SU-DHL-6 (cell line): ENCODE measurements around the gene RNF7.

Experiments
- H2AFZ ChIP-seq: fragments of 200-600 bp; sonication (generic); 2 replicates; pipeline ENCODE4 v1.6.1; 2014; ENCODE audit warnings: low read depth, mild to moderate bottlenecking, moderate library complexity, mixed read lengths, antibody characterized with exemption, low read length; ENCODE audit not compliant: severe bottlenecking
- H3F3A ChIP-seq: fragments of 200-600 bp; shearing (Covaris generic); 2 replicates; pipeline ENCODE4 v1.6.0; 2016; ENCODE audit warnings: antibody characterized with exemption, mild to moderate bottlenecking; ENCODE audit not compliant: insufficient read depth
- H3K27ac ChIP-seq: fragments of 200-600 bp; sonication (generic); 2 replicates; pipeline ENCODE4 v1.5.1; 2016; ENCODE audit warnings: low read depth, mild to moderate bottlenecking, low read length, moderate library complexity, mixed read lengths
- H3K27me3 ChIP-seq: fragments of 200-600 bp; sonication (generic), shearing (Covaris generic); 2 replicates; pipeline ENCODE4 v1.6.0; 2014; ENCODE audit warnings: mild to moderate bottlenecking, low read length
- H3K36me3 ChIP-seq: fragments of 200-600 bp; sonication (generic); 2 replicates; pipeline ENCODE4 v1.6.1; 2014; ENCODE audit warnings: mild to moderate bottlenecking, low read length, mixed read lengths
- H3K4me2 ChIP-seq: fragments of 300-600, 200-600 bp; shearing (Covaris generic), sonication (generic); 2 replicates; pipeline ENCODE4 v1.6.0; 2014; ENCODE audit warnings: low read length, low read depth, mild to moderate bottlenecking; ENCODE audit not compliant: poor library complexity, severe bottlenecking
- H3K4me3 ChIP-seq: fragments of 200-600 bp; sonication (generic); 2 replicates; pipeline ENCODE4 v1.5.1; 2014; ENCODE audit warnings: antibody characterized with exemption, low read length, mild to moderate bottlenecking, mixed read lengths; ENCODE audit not compliant: insufficient read depth, poor library complexity, severe bottlenecking
- H3K79me2 ChIP-seq: fragments of 200-600 bp; sonication (generic); 2 replicates; pipeline ENCODE4 v1.6.1; 2014; ENCODE audit warnings: mild to moderate bottlenecking, low read length, moderate library complexity; ENCODE audit not compliant: insufficient read depth
- H3K9ac ChIP-seq: fragments of 200-600 bp; sonication (generic); 2 replicates; pipeline ENCODE4 v1.7.0; 2014; ENCODE audit warnings: mild to moderate bottlenecking, low read length
- H3K9me2 ChIP-seq: fragments of 200-600 bp; sonication (generic); replicated peaks from 2 replicates; pipeline ENCODE4 v1.6.1; 2014; ENCODE audit warnings: low read length; ENCODE audit not compliant: insufficient read depth
- H3K9me3 ChIP-seq: fragments of 200-600 bp; sonication (generic); 2 replicates; pipeline ENCODE4 v1.6.1; 2014; ENCODE audit warnings: low read length, mixed read lengths; ENCODE audit not compliant: insufficient read depth
- H4K20me1 ChIP-seq: fragments of 200-600 bp; sonication (generic); 2 replicates; pipeline ENCODE4 v1.6.1; 2014; ENCODE audit warnings: low read depth, mild to moderate bottlenecking, antibody characterized with exemption, low read length, moderate library complexity, mixed read lengths
- EZH2phosphoT487 ChIP-seq: fragments of 200-600 bp; sonication (generic), shearing (Covaris generic); conservative IDR thresholded peaks from 2 replicates; pipeline ENCODE4 v1.6.1; 2018; ENCODE audit warnings: mild to moderate bottlenecking, antibody characterized with exemption, low read length, moderate library complexity, mixed read lengths
- TF ChIP-seq, protein P1 (sequence below): fragments of 200-600 bp; sonication (generic); IDR thresholded peaks from one replicate; pipeline ENCODE4 v1.5.1; 2017; ENCODE audit warnings: antibody characterized with exemption, mild to moderate bottlenecking, low read length, moderate library complexity; ENCODE audit not compliant: insufficient read depth, poor library complexity, severe bottlenecking

RNF7 gene

DNA sequence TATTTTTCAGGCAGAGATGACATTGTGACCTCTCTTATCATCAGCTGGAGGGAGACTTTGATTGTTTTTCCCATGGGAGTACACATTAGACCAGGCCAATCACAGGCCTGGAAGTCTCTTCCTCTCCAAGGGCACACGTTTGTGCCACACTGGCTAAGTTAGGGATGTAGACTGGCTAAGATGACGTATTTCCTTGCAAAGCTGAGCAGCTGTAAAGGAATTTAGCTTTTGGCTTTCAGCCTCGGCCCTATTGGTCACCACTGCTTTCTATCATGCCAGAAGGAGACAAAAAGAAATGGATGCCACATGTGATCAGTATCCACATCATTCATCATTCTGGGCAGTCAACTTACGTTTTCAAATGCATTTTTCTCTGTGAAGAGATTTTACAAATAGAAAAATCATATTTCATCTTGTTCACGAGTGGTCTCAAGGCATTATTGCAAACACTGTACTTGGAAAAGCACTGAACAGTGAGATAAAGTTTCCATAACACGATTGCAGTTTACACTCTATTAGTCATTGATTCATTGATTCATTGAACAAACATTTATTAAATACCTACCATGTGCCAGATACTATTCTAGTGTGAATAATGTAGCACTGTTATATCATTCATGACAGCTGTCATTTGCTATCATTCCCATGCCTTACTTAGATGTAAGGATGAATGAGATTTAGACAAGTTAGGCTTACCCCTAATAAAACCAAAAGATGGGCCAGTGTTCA, 27.0 kb upstream of the RNF7 start:
- H3K4me2 ChIP-seq, result no peak overlapping the region
- no peak for TF ChIP-seq EZH2phosphoT487
- TF ChIP-seq, protein P1, sequence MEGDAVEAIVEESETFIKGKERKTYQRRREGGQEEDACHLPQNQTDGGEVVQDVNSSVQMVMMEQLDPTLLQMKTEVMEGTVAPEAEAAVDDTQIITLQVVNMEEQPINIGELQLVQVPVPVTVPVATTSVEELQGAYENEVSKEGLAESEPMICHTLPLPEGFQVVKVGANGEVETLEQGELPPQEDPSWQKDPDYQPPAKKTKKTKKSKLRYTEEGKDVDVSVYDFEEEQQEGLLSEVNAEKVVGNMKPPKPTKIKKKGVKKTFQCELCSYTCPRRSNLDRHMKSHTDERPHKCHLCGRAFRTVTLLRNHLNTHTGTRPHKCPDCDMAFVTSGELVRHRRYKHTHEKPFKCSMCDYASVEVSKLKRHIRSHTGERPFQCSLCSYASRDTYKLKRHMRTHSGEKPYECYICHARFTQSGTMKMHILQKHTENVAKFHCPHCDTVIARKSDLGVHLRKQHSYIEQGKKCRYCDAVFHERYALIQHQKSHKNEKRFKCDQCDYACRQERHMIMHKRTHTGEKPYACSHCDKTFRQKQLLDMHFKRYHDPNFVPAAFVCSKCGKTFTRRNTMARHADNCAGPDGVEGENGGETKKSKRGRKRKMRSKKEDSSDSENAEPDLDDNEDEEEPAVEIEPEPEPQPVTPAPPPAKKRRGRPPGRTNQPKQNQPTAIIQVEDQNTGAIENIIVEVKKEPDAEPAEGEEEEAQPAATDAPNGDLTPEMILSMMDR, result no peak
- H3K9me3 ChIP-seq, result no peaks in the 10 kb centered on the region
- no peak overlapping the region for H3K9ac ChIP-seq
- H3K36me3 ChIP-seq, result no peaks in the 10 kb centered on the region
- no peaks in the 10 kb centered on the region for H3K27me3 ChIP-seq
- H3F3A ChIP-seq, result no peaks in the 10 kb centered on the region
- no peaks in the 10 kb centered on the region for H3K9me2 ChIP-seq
- H3K79me2 ChIP-seq, result no peaks in the 10 kb centered on the region
- H3K4me3 ChIP-seq, result no peak overlapping the region
- H3K27ac ChIP-seq, result no peak overlapping the region
- no peaks in the 10 kb centered on the region for H4K20me1 ChIP-seq
- H2AFZ ChIP-seq, result no peak overlapping the region

GRCh38 chr3:141714671-141715070, 23.4 kb upstream of the RNF7 start:
- Histone ChIP-seq H3K27me3 (no peaks in the 10 kb centered on the region), H3K9me3 (no peaks in the 10 kb centered on the region), H3K4me2 (no peak overlapping the region), H3K79me2 (no peaks in the 10 kb centered on the region), H3K4me3 (no peak overlapping the region), H4K20me1 (no peaks in the 10 kb centered on the region), H3K27ac (no peak overlapping the region), H3K36me3 (no peaks in the 10 kb centered on the region), H3F3A (no peaks in the 10 kb centered on the region), H2AFZ (no peak overlapping the region), H3K9me2 (no peaks in the 10 kb centered on the region), H3K9ac (no peak overlapping the region)
- TF ChIP-seq, protein P1, result no peak
- no peak for TF ChIP-seq EZH2phosphoT487

- Histone ChIP-seq H3K27ac (no peak overlapping the region), H3K9ac (no peak overlapping the region), H3F3A (no peaks in the 10 kb centered on the region), H3K36me3 (no peaks in the 10 kb centered on the region), H3K4me3 (no peak overlapping the region), H3K79me2 (no peaks in the 10 kb centered on the region), H3K9me3 (no peaks in the 10 kb centered on the region), H3K9me2 (no peaks in the 10 kb centered on the region), H4K20me1 (no peaks in the 10 kb centered on the region), H3K4me2 (no peak overlapping the region), H3K27me3 (no peaks in the 10 kb centered on the region), H2AFZ (no peak overlapping the region)
- no peak for TF ChIP-seq EZH2phosphoT487
- TF ChIP-seq, protein P1, result no peak
Observed at GRCh38 chr3:141722081-141722480, 16.0 kb upstream of the RNF7 start.
